ENCODE results near the gene COL1A1. TPM values are rescaled to one million over a fixed set of nuclear protein-coding genes. Genes with fewer than 3 reads are reported as not detected.

Gene COL1A1
- total and polyA plus RNA-seq, 4 donors = 8.3 to 72.5 (median 35.8) TPM

DNA sequence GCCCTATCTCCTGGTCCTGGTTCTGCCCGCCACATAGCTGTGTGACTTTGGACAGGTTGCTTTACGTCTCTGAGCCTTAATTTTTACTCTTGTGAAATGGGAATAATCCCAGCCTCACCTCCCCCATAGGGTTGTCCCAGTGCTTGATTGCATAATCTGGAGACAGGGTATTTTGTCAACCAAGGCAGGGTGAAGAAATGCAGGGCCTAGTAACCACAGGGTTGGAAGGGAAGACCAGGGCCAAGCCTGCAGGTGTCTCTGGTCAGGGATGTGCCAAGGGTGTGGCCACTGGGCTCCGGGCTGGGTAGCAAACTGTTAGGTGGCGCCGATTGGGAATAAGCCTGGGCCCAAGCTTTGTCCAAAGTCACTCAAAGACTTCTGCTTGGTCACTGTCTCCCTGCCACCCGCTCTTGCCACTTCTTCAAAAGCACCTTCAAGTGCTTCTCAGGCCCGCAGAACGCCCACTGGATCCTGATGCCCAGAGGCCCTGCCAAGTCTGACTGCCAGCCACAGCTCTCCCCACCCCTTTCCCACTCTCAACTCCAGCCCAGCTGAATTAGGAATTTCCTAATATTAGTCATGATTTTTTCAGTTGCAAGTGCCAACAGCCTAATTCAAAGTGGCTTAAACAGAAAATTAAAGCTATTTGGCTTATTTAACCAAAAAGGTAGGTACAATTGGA, 20.6 kb upstream of the COL1A1 start:
- DNase-seq (ENCODE audit: low spot score) = no peak
- H3K4me3 ChIP-seq (ENCODE audit: low read depth in 1 of 3, low read length in 3 of 3) = no peak overlapping the region
- 83% methylated on average over 8 of the region's 8 CpGs for WGBS
- H3K9ac ChIP-seq (ENCODE audit: low read depth in 1 of 2, low read length in 2 of 2) = no peak overlapping the region
- no peaks in the 10 kb centered on the region for H3K27me3 ChIP-seq (ENCODE audit: control insufficient read depth in 4 of 4, insufficient read depth in 4 of 4, low read length in 3 of 4)
- peaks cover 0 to 5% (median 1%) of the 10 kb centered on the region in 4 donors for H3K9me3 ChIP-seq (ENCODE audit: control insufficient read depth in 4 of 4, low read length in 3 of 4)
- no peaks in the 10 kb centered on the region for H3K36me3 ChIP-seq (ENCODE audit: control insufficient read depth in 4 of 4, insufficient read depth in 3 of 4, low read depth in 1 of 4, low read length in 3 of 4)
- TF ChIP-seq HNF4G (IDR thresholded peaks at IDR 0.05) (no peak), RXRA (IDR thresholded peaks at IDR 0.05) (no peak), EGR1 (IDR thresholded peaks at IDR 0.05; ENCODE audit: low read depth in 2 of 2) (no peak), RAD21 (IDR thresholded peaks at IDR 0.05) (no peak), GABPA (IDR thresholded peaks at IDR 0.05 in 1 of 2, conservative IDR thresholded peaks at IDR 0.05 in 1 of 2) (no peak), FOXA1 (IDR thresholded peaks at IDR 0.05) (no peak), JUND (IDR thresholded peaks at IDR 0.05) (no peak)
- TF ChIP-seq, protein P1, sequence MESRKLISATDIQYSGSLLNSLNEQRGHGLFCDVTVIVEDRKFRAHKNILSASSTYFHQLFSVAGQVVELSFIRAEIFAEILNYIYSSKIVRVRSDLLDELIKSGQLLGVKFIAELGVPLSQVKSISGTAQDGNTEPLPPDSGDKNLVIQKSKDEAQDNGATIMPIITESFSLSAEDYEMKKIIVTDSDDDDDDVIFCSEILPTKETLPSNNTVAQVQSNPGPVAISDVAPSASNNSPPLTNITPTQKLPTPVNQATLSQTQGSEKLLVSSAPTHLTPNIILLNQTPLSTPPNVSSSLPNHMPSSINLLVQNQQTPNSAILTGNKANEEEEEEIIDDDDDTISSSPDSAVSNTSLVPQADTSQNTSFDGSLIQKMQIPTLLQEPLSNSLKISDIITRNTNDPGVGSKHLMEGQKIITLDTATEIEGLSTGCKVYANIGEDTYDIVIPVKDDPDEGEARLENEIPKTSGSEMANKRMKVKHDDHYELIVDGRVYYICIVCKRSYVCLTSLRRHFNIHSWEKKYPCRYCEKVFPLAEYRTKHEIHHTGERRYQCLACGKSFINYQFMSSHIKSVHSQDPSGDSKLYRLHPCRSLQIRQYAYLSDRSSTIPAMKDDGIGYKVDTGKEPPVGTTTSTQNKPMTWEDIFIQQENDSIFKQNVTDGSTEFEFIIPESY (IDR thresholded peaks at IDR 0.05) = no peak
- TF ChIP-seq, protein P2, sequence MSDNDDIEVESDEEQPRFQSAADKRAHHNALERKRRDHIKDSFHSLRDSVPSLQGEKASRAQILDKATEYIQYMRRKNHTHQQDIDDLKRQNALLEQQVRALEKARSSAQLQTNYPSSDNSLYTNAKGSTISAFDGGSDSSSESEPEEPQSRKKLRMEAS (IDR thresholded peaks at IDR 0.05) = no peak
- H3K4me1 ChIP-seq (ENCODE audit: control insufficient read depth in 4 of 4, insufficient read depth in 4 of 4, low read length in 3 of 4) = peaks cover 16 to 31% (median 29%) of the 10 kb centered on the region in 4 donors
- H3K27ac ChIP-seq (ENCODE audit: low read depth in 1 of 2, low read length in 2 of 2) = no peak overlapping the region

DNA sequence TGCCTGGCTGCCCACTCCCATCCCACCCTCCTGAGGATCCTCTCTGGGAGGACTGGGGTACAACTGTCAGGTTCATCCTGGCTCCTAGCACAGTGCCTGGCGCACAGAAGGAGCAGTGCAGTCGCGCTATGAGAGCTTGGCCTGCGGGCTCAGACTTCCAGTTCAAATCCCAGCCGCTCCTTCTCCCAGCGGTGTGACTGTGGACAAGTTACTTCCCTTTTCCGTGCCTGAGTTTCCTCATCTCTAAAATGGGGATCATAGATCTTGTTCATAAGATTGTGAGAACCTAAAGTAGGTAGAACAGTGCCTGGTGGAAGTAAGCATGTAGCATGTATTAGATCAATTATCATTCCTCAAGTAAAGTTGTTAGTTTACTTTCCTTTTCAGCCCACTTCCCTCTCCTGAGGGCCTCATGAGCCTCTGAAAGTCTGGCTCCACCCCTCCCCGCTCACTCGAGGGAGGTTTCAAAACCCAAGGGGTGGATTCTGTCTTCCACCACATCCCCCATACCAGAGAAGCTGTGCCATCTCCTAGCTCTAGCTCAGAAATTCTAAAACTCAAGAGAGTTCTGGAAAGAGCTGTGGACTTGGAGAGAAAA, 19.9 kb upstream of the COL1A1 start:
- Histone ChIP-seq H3K36me3 (ENCODE audit: control insufficient read depth in 4 of 4, insufficient read depth in 3 of 4, low read depth in 1 of 4, low read length in 3 of 4) (no peaks in the 10 kb centered on the region), H3K4me3 (ENCODE audit: low read depth in 1 of 3, low read length in 3 of 3) (no peak overlapping the region), H3K9me3 (ENCODE audit: control insufficient read depth in 4 of 4, low read length in 3 of 4) (peaks cover 0 to 3% (median 0%) of the 10 kb centered on the region in 4 donors), H3K4me1 (ENCODE audit: control insufficient read depth in 4 of 4, insufficient read depth in 4 of 4, low read length in 3 of 4) (peaks cover 16 to 31% (median 29%) of the 10 kb centered on the region in 4 donors), H3K27ac (ENCODE audit: low read depth in 1 of 2, low read length in 2 of 2) (no peak overlapping the region), H3K27me3 (ENCODE audit: control insufficient read depth in 4 of 4, insufficient read depth in 4 of 4, low read length in 3 of 4) (no peaks in the 10 kb centered on the region), H3K9ac (ENCODE audit: low read depth in 1 of 2, low read length in 2 of 2) (no peak overlapping the region)
- 82% methylated on average over 9 of the region's 9 CpGs for WGBS
- TF ChIP-seq EGR1 (IDR thresholded peaks at IDR 0.05; ENCODE audit: low read depth in 2 of 2) (no peak), JUND (IDR thresholded peaks at IDR 0.05) (no peak), SP1 (IDR thresholded peaks at IDR 0.05) (no peak), HNF4A (conservative IDR thresholded peaks at IDR 0.05) (no peak), HNF4G (IDR thresholded peaks at IDR 0.05) (no peak)
- TF ChIP-seq, protein P3, sequence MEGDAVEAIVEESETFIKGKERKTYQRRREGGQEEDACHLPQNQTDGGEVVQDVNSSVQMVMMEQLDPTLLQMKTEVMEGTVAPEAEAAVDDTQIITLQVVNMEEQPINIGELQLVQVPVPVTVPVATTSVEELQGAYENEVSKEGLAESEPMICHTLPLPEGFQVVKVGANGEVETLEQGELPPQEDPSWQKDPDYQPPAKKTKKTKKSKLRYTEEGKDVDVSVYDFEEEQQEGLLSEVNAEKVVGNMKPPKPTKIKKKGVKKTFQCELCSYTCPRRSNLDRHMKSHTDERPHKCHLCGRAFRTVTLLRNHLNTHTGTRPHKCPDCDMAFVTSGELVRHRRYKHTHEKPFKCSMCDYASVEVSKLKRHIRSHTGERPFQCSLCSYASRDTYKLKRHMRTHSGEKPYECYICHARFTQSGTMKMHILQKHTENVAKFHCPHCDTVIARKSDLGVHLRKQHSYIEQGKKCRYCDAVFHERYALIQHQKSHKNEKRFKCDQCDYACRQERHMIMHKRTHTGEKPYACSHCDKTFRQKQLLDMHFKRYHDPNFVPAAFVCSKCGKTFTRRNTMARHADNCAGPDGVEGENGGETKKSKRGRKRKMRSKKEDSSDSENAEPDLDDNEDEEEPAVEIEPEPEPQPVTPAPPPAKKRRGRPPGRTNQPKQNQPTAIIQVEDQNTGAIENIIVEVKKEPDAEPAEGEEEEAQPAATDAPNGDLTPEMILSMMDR (IDR thresholded peaks at IDR 0.05; ENCODE audit: low read depth, low read length, missing input control) = no peak
- TF ChIP-seq, protein P4, sequence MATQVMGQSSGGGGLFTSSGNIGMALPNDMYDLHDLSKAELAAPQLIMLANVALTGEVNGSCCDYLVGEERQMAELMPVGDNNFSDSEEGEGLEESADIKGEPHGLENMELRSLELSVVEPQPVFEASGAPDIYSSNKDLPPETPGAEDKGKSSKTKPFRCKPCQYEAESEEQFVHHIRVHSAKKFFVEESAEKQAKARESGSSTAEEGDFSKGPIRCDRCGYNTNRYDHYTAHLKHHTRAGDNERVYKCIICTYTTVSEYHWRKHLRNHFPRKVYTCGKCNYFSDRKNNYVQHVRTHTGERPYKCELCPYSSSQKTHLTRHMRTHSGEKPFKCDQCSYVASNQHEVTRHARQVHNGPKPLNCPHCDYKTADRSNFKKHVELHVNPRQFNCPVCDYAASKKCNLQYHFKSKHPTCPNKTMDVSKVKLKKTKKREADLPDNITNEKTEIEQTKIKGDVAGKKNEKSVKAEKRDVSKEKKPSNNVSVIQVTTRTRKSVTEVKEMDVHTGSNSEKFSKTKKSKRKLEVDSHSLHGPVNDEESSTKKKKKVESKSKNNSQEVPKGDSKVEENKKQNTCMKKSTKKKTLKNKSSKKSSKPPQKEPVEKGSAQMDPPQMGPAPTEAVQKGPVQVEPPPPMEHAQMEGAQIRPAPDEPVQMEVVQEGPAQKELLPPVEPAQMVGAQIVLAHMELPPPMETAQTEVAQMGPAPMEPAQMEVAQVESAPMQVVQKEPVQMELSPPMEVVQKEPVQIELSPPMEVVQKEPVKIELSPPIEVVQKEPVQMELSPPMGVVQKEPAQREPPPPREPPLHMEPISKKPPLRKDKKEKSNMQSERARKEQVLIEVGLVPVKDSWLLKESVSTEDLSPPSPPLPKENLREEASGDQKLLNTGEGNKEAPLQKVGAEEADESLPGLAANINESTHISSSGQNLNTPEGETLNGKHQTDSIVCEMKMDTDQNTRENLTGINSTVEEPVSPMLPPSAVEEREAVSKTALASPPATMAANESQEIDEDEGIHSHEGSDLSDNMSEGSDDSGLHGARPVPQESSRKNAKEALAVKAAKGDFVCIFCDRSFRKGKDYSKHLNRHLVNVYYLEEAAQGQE (IDR thresholded peaks at IDR 0.05) = no peak
- DNase-seq (ENCODE audit: low spot score) = no peak

All from liver (tissue), 9 donors.